AG04450 (cell line): ENCODE measurements around the gene ITGB5. TPM values are rescaled to one million over a fixed set of nuclear protein-coding genes. Genes with fewer than 3 reads are reported as not detected.

Experiments used
- CTCF ChIA-PET: fragments of 300-600, 350-600 bp; formaldehyde crosslinking; extraction: SDS; loops from one replicate; lab custom pipeline; 2022; ENCODE audit warnings: antibody characterized with exemption, inconsistent platforms; lab: Charles Lee
- POLR2A ChIA-PET: fragments of 350-600 bp; formaldehyde crosslinking; extraction: SDS; loops from one replicate; lab custom pipeline; 2021; ENCODE audit warnings: antibody characterized with exemption, inconsistent platforms; lab: Yijun Ruan, JAX
- DNase-seq: peaks from one replicate; pipeline ENCODE4 v3.0.0-alpha.2; 2011; ENCODE audit warnings: low read depth, low spot score
- H3K27ac ChIP-seq: one replicate; pipeline ENCODE4 v1.5.1; 2012; ENCODE audit warnings: low read depth, low read length, control low read depth
- H3K27me3 ChIP-seq: one replicate; pipeline ENCODE4 v1.6.0; 2012; ENCODE audit warnings: low read length; ENCODE audit not compliant: control insufficient read depth, insufficient read depth
- H3K4me3 ChIP-seq: 2 replicates; pipeline ENCODE4 v1.5.1; 2011; ENCODE audit warnings: mild to moderate bottlenecking, low read depth, low read length, control low read depth
- H3K9me3 ChIP-seq: 2 replicates; pipeline ENCODE4 v1.5.1; 2012; ENCODE audit warnings: low read length; ENCODE audit not compliant: control insufficient read depth, insufficient read depth
- CTCF ChIP-seq: IDR thresholded peaks from 2 replicates; pipeline ENCODE4 v1.5.1; 2011; ENCODE audit warnings: low read depth, low read length, control low read depth, inconsistent platforms
- polyA plus RNA-seq: library from polyadenylated mRNA; depleted of rRNA; stranded (reverse); fragments of >200 nt; gene quantifications from 2 replicates; pipeline ENCODE4 v1.2.3, GENCODE V29; 2011

The ITGB5 gene
- polyA plus RNA-seq, 1 experiment: 127 TPM

- DNase-seq: no peak
- ChIA-PET CTCF (interaction anchor here (1.5 kb wide), 1 partner anchor 22 kb away, joined by 7 read pairs; no protein-coding TSS in a partner anchor), POLR2A (interaction anchor here (0.9 kb wide), 1 partner anchor 66 kb away, joined by 3 read pairs; no protein-coding TSS in a partner anchor)
- no peak for TF ChIP-seq CTCF
- Histone ChIP-seq H3K4me3 (no peak overlapping the region), H3K27ac (peak overlapping the region; percentile 23), H3K9me3 (no peaks in the 10 kb centered on the region), H3K27me3 (no peaks in the 10 kb centered on the region)
Measured at GRCh38 chr3:124879337-124879680, 7.9 kb downstream of the ITGB5 start.

- peak; percentile 84 for DNase-seq
- H3K9me3 ChIP-seq: no peaks in the 10 kb centered on the region
- H3K4me3 ChIP-seq: no peak overlapping the region
- no peaks in the 10 kb centered on the region for H3K27me3 ChIP-seq
- TF ChIP-seq CTCF: no peak
- peak overlapping the region; percentile 23 for H3K27ac ChIP-seq
- POLR2A ChIA-PET: interaction anchor here (0.9 kb wide), 1 partner anchor 66 kb away, joined by 3 read pairs; no protein-coding TSS in a partner anchor
- CTCF ChIA-PET: interaction anchor here (1.5 kb wide), 1 partner anchor 23 kb away, joined by 7 read pairs; no protein-coding TSS in a partner anchor
Measured at GRCh38 chr3:124878561-124879336, 8.4 kb downstream of the ITGB5 start.

GRCh38 chr3:124877674-124878073 is 9.5 kb downstream of the ITGB5 start:
- Histone ChIP-seq H3K4me3 (no peak overlapping the region), H3K27ac (no peak overlapping the region), H3K9me3 (no peaks in the 10 kb centered on the region), H3K27me3 (no peaks in the 10 kb centered on the region)
- ChIA-PET CTCF (interaction anchor here (0.9 to 1.4 kb wide), 2 partner anchors 24 to 90 kb away, joined by 4 to 5 read pairs; no protein-coding TSS in a partner anchor), POLR2A (interaction anchor here (1.4 kb wide), 1 partner anchor 65 kb away, joined by 4 read pairs; no protein-coding TSS in a partner anchor)
- TF ChIP-seq CTCF: no peak
- no peak for DNase-seq

GRCh38 chr3:124876401-124876878 is 10.7 kb downstream of the ITGB5 start:
- Histone ChIP-seq H3K9me3 (no peaks in the 10 kb centered on the region), H3K4me3 (no peak overlapping the region), H3K27ac (no peak overlapping the region), H3K27me3 (no peaks in the 10 kb centered on the region)
- ChIA-PET POLR2A (no interaction called here), CTCF (interaction anchor here (1.0 to 1.3 kb wide), 2 partner anchors 25 to 116 kb away, joined by 4 to 5 read pairs; no protein-coding TSS in a partner anchor)
- TF ChIP-seq CTCF: no peak
- no peak for DNase-seq

- Histone ChIP-seq H3K27me3 (no peaks in the 10 kb centered on the region), H3K27ac (no peak overlapping the region), H3K9me3 (no peaks in the 10 kb centered on the region), H3K4me3 (no peak overlapping the region)
- ChIA-PET POLR2A (no interaction called here), CTCF (no interaction called here)
- no peak for DNase-seq
- no peak for TF ChIP-seq CTCF
Measured at GRCh38 chr3:124873226-124873625, 13.9 kb downstream of the ITGB5 start.
